Measurements from ENCODE around the gene GPD1.

GRCh38 chr12:50073206-50073605, 30.6 kb upstream of the GPD1 start:
- no peak for TF ChIP-seq CTCF (IDR thresholded peaks at IDR 0.05 in 2 of 3, conservative IDR thresholded peaks at IDR 0.05 in 1 of 3; ENCODE audit: borderline replicate concordance in 1 of 3, insufficient read depth in 1 of 3, low read depth in 2 of 3, low read length in 2 of 3)
- TF ChIP-seq ZBTB33 (IDR thresholded peaks at IDR 0.05; ENCODE audit: extremely low read depth, insufficient replicate concordance, low read length), result no peak
- no peak for TF ChIP-seq ATF3 (IDR thresholded peaks at IDR 0.05)
- no peak for TF ChIP-seq EZH2 (IDR thresholded peaks at IDR 0.05)

Data from HCT116 (cell line).